Measurements from ENCODE around the gene AGAP3.

- TF ChIP-seq GATA2 (IDR thresholded peaks at IDR 0.05; ENCODE audit: low read depth, low read length) (no peak), GATA3 (IDR thresholded peaks at IDR 0.05; ENCODE audit: low read depth, low read length) (no peak)
These were observed 16.3 kb upstream of the AGAP3 start for GRCh38 chr7:151069841-151070573.
